C4-2B (cell line): ENCODE results near the gene SHROOM2.

Experiments used
- H3K27ac ChIP-seq: fragments of 450-650 bp; 2 replicates; pipeline ENCODE4 v1.5.1; 2017
- ZFX ChIP-seq: fragments of 450-650 bp; IDR thresholded peaks from 2 replicates; pipeline ENCODE4 v1.6.1; 2017
- TF ChIP-seq, protein P1 (sequence below): fragments of 450-650 bp; conservative IDR thresholded peaks from 2 replicates; pipeline ENCODE4 v1.5.1; 2017; ENCODE audit warnings: mild to moderate bottlenecking

SHROOM2 gene

GRCh38 chrX:9906919-9907318, 120.7 kb downstream of the SHROOM2 start:
- no peak overlapping the region; the same call in 1 of the 2 replicates for H3K27ac ChIP-seq
- TF ChIP-seq, protein P1, sequence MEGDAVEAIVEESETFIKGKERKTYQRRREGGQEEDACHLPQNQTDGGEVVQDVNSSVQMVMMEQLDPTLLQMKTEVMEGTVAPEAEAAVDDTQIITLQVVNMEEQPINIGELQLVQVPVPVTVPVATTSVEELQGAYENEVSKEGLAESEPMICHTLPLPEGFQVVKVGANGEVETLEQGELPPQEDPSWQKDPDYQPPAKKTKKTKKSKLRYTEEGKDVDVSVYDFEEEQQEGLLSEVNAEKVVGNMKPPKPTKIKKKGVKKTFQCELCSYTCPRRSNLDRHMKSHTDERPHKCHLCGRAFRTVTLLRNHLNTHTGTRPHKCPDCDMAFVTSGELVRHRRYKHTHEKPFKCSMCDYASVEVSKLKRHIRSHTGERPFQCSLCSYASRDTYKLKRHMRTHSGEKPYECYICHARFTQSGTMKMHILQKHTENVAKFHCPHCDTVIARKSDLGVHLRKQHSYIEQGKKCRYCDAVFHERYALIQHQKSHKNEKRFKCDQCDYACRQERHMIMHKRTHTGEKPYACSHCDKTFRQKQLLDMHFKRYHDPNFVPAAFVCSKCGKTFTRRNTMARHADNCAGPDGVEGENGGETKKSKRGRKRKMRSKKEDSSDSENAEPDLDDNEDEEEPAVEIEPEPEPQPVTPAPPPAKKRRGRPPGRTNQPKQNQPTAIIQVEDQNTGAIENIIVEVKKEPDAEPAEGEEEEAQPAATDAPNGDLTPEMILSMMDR, result no peak
- TF ChIP-seq ZFX, result no peak

- TF ChIP-seq, protein P1, result no peak
- TF ChIP-seq ZFX, result no peak
These were observed 121.6 kb downstream of the SHROOM2 start for GRCh38 chrX:9907645-9908387.

DNA sequence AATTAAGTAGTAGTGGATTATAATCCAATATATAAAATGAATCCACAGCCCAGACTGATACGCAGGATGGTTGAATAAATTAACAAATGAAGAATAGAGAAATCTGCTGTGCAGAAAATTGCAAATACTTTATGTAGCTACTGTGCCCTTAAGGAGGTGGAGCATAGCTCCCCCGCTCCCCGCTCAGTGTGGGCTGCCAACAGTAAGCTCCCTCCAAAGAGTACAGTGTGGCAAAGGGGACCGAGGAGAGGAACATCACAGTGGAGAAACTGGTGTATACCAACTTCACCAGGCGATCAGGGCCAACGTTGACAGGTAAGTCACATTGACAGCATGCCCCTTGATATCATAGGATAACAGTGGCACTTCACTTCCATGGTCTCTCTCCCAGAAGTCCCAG, 123.0 kb downstream of the SHROOM2 start:
- no peak for TF ChIP-seq ZFX
- TF ChIP-seq, protein P1, result no peak
- no peak overlapping the region for H3K27ac ChIP-seq

More at GRCh38 chrX:9907645-9908387, 121.6 kb downstream of the SHROOM2 start:
- no peak overlapping the region; the same call in 1 of the 2 replicates for H3K27ac ChIP-seq

DNA sequence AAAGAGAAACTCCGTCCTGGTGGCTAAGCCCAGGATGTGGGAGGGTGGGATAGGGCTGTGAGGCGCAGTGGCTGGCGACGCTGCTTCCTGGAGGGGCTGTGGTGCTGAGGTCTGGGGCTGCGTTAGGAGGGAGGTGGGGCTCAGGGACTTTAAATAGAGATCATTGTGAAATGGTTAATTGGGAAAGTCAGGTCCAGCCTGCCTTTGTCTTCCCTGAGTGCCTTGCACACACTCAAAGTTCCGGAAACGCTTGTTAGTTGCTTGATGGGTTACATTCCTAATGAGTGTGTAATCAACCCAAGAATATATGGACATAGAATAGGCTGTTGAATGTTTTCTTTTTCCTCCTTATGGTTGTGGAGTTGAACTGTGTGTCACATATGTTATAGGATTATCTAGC, 125.3 kb downstream of the SHROOM2 start:
- no peak overlapping the region for H3K27ac ChIP-seq
- TF ChIP-seq, protein P1, result no peak
- TF ChIP-seq ZFX, result no peak

DNA sequence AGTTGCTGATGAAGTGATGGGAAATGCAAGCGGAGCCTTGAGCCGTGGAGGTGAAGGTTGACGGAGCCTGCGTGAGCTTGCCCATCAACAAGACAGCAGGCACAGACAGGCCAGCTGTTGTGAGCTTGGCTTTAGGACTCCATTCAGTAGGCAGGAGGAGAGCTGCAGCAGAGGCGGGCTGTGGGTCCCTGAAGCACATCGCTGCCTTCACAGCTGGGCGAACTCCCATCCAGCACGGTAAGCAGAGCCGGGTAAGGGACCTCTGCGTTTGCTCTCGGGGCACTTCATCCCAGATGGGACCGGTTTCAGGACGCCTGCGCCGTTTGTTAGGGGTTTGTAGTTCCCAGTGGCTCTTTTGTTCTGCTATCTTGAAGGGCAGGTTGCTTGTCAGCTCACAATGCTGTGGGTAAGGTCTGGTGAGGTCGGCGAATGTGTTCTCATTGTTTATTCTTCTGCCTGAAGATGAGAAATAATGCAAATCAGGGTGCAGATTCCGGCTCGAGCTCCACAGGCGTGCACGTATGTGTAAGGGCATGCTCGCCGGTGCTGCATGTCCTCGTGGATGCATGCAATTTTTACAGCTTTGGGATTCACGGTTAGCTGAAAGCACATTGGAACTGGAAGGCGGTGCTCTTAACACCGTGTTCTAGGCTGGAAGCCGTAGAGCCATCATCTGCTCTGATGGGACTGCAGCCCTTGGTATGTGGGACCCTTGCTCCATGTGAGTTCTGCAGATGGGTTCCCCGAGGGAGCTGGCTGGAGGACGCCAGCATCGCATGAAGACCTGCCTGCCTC, 126.3 kb downstream of the SHROOM2 start:
- TF ChIP-seq, protein P1, result no peak
- no peak for TF ChIP-seq ZFX
- no peak overlapping the region for H3K27ac ChIP-seq

GRCh38 chrX:9913146-9913433, 126.9 kb downstream of the SHROOM2 start:
- no peak overlapping the region for H3K27ac ChIP-seq

More at GRCh38 chrX:9913146-9913433, 126.9 kb downstream of the SHROOM2 start:
- TF ChIP-seq ZFX, result no peak
- TF ChIP-seq, protein P1, result no peak
